NT2/D1 (cell line): Measurements from ENCODE around the gene KIF1C.

Experiments used
- DNase-seq: peaks from one replicate; pipeline ENCODE4 v3.0.0-alpha.2; 2011; ENCODE audit warnings: low read depth, low spot score
- H3K27me3 ChIP-seq: 2 replicates; pipeline ENCODE4 v1.6.0; 2011; ENCODE audit warnings: mild to moderate bottlenecking; ENCODE audit not compliant: insufficient read length, insufficient read depth
- H3K36me3 ChIP-seq: 2 replicates; pipeline ENCODE4 v1.6.1; 2011; ENCODE audit warnings: mild to moderate bottlenecking, low read length, mixed read lengths; ENCODE audit not compliant: insufficient read depth, insufficient read length
- H3K4me1 ChIP-seq: 2 replicates; pipeline ENCODE4 v1.5.1; 2011; ENCODE audit not compliant: insufficient read depth, insufficient read length
- H3K4me3 ChIP-seq: 2 replicates; pipeline ENCODE4 v1.5.1; 2011; ENCODE audit warnings: low read depth; ENCODE audit not compliant: insufficient read length
- H3K9ac ChIP-seq: 2 replicates; pipeline ENCODE4 v1.6.0; 2011; ENCODE audit warnings: low read depth; ENCODE audit not compliant: insufficient read length
- H3K9me3 ChIP-seq: 2 replicates; pipeline ENCODE4 v1.5.1; 2011; ENCODE audit warnings: mild to moderate bottlenecking, low read length; ENCODE audit not compliant: insufficient read depth
- SUZ12 ChIP-seq: IDR thresholded peaks from 2 replicates; pipeline ENCODE4 v1.6.1; 2011; ENCODE audit not compliant: insufficient read length, insufficient read depth; ENCODE audit errors: extremely low read depth
- YY1 ChIP-seq: IDR thresholded peaks from 2 replicates; pipeline ENCODE4 v1.6.1; 2011; ENCODE audit not compliant: insufficient read length, insufficient read depth
- ZNF274 ChIP-seq: IDR thresholded peaks from 2 replicates; pipeline ENCODE4 v1.6.1; 2011; ENCODE audit warnings: mild to moderate bottlenecking, low read depth, low read length

Gene KIF1C

GRCh38 chr17:4998027-4998731 lies 429 bp downstream of the KIF1C start:
- TF ChIP-seq ZNF274 = no peak
- no peak for TF ChIP-seq SUZ12
- no peak for TF ChIP-seq YY1
- peak overlapping the region; percentile 85 for H3K4me3 ChIP-seq

GRCh38 chr17:4998732-4999429 lies 1.1 kb downstream of the KIF1C start:
- Histone ChIP-seq H3K9ac (peak overlapping the region; percentile 90), H3K4me3 (peak overlapping the region; percentile 85), H3K27me3 (no peaks in the 10 kb centered on the region), H3K4me1 (peaks cover 14% of the 10 kb centered on the region), H3K36me3 (peaks cover 34% of the 10 kb centered on the region), H3K9me3 (no peaks in the 10 kb centered on the region)
- TF ChIP-seq YY1 = no peak
- TF ChIP-seq ZNF274 = no peak
- TF ChIP-seq SUZ12 = no peak
- DNase-seq = no peak

More at GRCh38 chr17:4998027-4998731, 429 bp downstream of the KIF1C start:
- H3K4me1 ChIP-seq = peaks cover 14% of the 10 kb centered on the region
- DNase-seq = peak; percentile 22
- peaks cover 27% of the 10 kb centered on the region for H3K36me3 ChIP-seq
- no peaks in the 10 kb centered on the region for H3K9me3 ChIP-seq
- peak overlapping the region; percentile 90 for H3K9ac ChIP-seq
- no peaks in the 10 kb centered on the region for H3K27me3 ChIP-seq

- Histone ChIP-seq H3K9ac (peak overlapping the region; percentile 90), H3K27me3 (no peaks in the 10 kb centered on the region), H3K9me3 (no peaks in the 10 kb centered on the region), H3K36me3 (peaks cover 41% of the 10 kb centered on the region), H3K4me1 (peaks cover 14% of the 10 kb centered on the region), H3K4me3 (peak overlapping the region; percentile 85)
- TF ChIP-seq YY1 (no peak), ZNF274 (no peak), SUZ12 (no peak)
- DNase-seq = no peak
Observed at GRCh38 chr17:4999430-5000093, 1.8 kb downstream of the KIF1C start.

GRCh38 chr17:5000237-5000639 lies 2.5 kb downstream of the KIF1C start:
- Histone ChIP-seq H3K4me1 (peaks cover 14% of the 10 kb centered on the region), H3K36me3 (peaks cover 48% of the 10 kb centered on the region), H3K4me3 (no peak overlapping the region), H3K9me3 (no peaks in the 10 kb centered on the region), H3K9ac (peak overlapping the region; percentile 42), H3K27me3 (no peaks in the 10 kb centered on the region)
- DNase-seq = no peak
- TF ChIP-seq YY1 (no peak), ZNF274 (no peak), SUZ12 (no peak)

- DNase-seq = no peak
- peaks cover 62% of the 10 kb centered on the region for H3K36me3 ChIP-seq
- H3K4me1 ChIP-seq = peaks cover 10% of the 10 kb centered on the region
- no peaks in the 10 kb centered on the region for H3K9me3 ChIP-seq
- no peaks in the 10 kb centered on the region for H3K27me3 ChIP-seq
- no peak overlapping the region for H3K9ac ChIP-seq
- no peak overlapping the region for H3K4me3 ChIP-seq
- TF ChIP-seq YY1 = no peak
- TF ChIP-seq SUZ12 = no peak
- no peak for TF ChIP-seq ZNF274
Observed at GRCh38 chr17:5002121-5002788, 4.5 kb downstream of the KIF1C start.

GRCh38 chr17:5003214-5003867 lies 5.6 kb downstream of the KIF1C start:
- no peak for DNase-seq
- H3K4me1 ChIP-seq = peaks cover 10% of the 10 kb centered on the region
- no peak overlapping the region for H3K4me3 ChIP-seq
- H3K36me3 ChIP-seq = peaks cover 72% of the 10 kb centered on the region
- H3K9ac ChIP-seq = no peak overlapping the region
- no peaks in the 10 kb centered on the region for H3K9me3 ChIP-seq
- TF ChIP-seq YY1 (no peak), ZNF274 (no peak), SUZ12 (no peak)
- H3K27me3 ChIP-seq = no peaks in the 10 kb centered on the region
